ENCODE data around the gene TMEM222.

DNA sequence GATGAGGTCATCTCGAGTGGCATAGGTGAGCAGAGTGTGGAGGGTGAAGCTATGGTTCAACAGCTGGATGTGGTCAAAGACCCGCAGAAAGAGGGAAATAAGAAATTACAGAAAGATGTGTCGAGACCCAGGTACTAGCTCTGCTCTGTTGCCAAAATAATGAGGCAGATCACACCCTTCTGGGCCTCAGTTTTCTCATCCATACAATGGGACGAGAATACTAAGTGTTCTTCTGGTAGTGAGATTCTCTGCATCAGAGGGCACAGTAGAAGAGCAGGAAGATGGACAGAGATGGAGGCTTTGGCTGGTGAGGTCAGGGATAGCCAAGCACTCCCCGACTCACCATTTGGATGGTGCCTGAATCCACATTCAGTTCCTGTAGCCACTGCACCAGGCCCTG, 33.7 kb downstream of the TMEM222 start:
- TF ChIP-seq EZH2 (IDR thresholded peaks at IDR 0.05; ENCODE audit: borderline replicate concordance, insufficient read depth, low read length, poor library complexity, severe bottlenecking), result no peak
- TF ChIP-seq, protein P1, sequence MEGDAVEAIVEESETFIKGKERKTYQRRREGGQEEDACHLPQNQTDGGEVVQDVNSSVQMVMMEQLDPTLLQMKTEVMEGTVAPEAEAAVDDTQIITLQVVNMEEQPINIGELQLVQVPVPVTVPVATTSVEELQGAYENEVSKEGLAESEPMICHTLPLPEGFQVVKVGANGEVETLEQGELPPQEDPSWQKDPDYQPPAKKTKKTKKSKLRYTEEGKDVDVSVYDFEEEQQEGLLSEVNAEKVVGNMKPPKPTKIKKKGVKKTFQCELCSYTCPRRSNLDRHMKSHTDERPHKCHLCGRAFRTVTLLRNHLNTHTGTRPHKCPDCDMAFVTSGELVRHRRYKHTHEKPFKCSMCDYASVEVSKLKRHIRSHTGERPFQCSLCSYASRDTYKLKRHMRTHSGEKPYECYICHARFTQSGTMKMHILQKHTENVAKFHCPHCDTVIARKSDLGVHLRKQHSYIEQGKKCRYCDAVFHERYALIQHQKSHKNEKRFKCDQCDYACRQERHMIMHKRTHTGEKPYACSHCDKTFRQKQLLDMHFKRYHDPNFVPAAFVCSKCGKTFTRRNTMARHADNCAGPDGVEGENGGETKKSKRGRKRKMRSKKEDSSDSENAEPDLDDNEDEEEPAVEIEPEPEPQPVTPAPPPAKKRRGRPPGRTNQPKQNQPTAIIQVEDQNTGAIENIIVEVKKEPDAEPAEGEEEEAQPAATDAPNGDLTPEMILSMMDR (IDR thresholded peaks at IDR 0.05; ENCODE audit: poor library complexity, severe bottlenecking), result no peak
